Hematopoietic multipotent progenitor cell treated with erythropoietin and hydrocortisone succinate and interleukin-3 and kit ligand, for 15 days (in vitro differentiated cells): ENCODE data around the gene PRR30.
A peak's percentile ranks its signal among the peaks of the same experiment; 100 is the strongest.

Experiments used
- DNase-seq: peaks from one replicate; pipeline ENCODE4 v3.0.0-alpha.2; 2015; ENCODE audit warnings: low spot score

The PRR30 gene

GRCh38 chr2:27097341-27097740, 41.9 kb downstream of the PRR30 start:
- DNase-seq = no peak

GRCh38 chr2:27096748-27097297, 42.4 kb downstream of the PRR30 start:
- no peak for DNase-seq

- DNase-seq = peak; percentile 52
Measured at GRCh38 chr2:27095745-27096651, 43.2 kb downstream of the PRR30 start.

- no peak for DNase-seq
Measured at GRCh38 chr2:27095427-27095744, 43.8 kb downstream of the PRR30 start.

GRCh38 chr2:27094353-27094984, 44.7 kb downstream of the PRR30 start:
- no peak for DNase-seq

- no peak for DNase-seq
Measured at GRCh38 chr2:27093430-27094352, 45.5 kb downstream of the PRR30 start.

- no peak for DNase-seq
Measured at GRCh38 chr2:27092696-27093429, 46.3 kb downstream of the PRR30 start.

- no peak for DNase-seq
Measured at GRCh38 chr2:27091746-27092695, 47.2 kb downstream of the PRR30 start.

- DNase-seq = no peak
Measured at GRCh38 chr2:27089111-27089954, 49.9 kb downstream of the PRR30 start.

- no peak for DNase-seq
Measured at GRCh38 chr2:27088634-27089033, 50.6 kb downstream of the PRR30 start.

GRCh38 chr2:27087823-27088410, 51.3 kb downstream of the PRR30 start:
- DNase-seq = no peak
